Measurements from ENCODE around the gene SUMF1.

Gene SUMF1

DNA sequence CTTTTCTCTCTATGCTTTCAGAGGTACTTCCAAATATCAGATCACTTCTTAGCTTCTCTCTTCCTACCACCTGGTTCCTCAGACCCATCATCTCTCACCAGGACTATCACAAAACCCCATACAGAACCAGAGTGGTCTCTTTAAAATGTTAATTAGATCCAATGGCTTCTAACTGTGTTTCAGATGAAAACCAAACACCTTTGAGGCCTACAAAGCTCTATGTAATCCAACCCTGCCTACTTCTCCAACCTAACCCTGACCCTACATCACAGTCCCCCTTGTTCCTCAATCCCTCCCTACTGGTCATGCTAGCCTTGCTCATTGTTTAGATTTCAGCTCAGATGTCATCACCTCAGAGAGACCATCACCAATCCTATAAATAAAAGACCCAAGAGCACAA is 34.8 kb downstream of the SUMF1 start:
- no peaks in the 10 kb centered on the region for H3K79me2 ChIP-seq (ENCODE audit: insufficient read depth, low read length)
- no peaks in the 10 kb centered on the region for H3K36me3 ChIP-seq (ENCODE audit: insufficient read depth, low read length)
- H3F3A ChIP-seq (ENCODE audit: insufficient read depth, low read length) = no peaks in the 10 kb centered on the region
- H3K27me3 ChIP-seq (ENCODE audit: insufficient read depth, low read length) = no peaks in the 10 kb centered on the region
- H3K27ac ChIP-seq (ENCODE audit: low read depth, low read length, poor library complexity, severe bottlenecking) = no peak overlapping the region
- no peak overlapping the region for H2AFZ ChIP-seq (ENCODE audit: low read length)
- no peak overlapping the region for H3K4me2 ChIP-seq (ENCODE audit: low read length)
- no peaks in the 10 kb centered on the region for H4K20me1 ChIP-seq (ENCODE audit: insufficient read depth, low read length)
- TF ChIP-seq EZH2 (IDR thresholded peaks at IDR 0.05; ENCODE audit: borderline replicate concordance, low read length) = no peak
- TF ChIP-seq, protein P1, sequence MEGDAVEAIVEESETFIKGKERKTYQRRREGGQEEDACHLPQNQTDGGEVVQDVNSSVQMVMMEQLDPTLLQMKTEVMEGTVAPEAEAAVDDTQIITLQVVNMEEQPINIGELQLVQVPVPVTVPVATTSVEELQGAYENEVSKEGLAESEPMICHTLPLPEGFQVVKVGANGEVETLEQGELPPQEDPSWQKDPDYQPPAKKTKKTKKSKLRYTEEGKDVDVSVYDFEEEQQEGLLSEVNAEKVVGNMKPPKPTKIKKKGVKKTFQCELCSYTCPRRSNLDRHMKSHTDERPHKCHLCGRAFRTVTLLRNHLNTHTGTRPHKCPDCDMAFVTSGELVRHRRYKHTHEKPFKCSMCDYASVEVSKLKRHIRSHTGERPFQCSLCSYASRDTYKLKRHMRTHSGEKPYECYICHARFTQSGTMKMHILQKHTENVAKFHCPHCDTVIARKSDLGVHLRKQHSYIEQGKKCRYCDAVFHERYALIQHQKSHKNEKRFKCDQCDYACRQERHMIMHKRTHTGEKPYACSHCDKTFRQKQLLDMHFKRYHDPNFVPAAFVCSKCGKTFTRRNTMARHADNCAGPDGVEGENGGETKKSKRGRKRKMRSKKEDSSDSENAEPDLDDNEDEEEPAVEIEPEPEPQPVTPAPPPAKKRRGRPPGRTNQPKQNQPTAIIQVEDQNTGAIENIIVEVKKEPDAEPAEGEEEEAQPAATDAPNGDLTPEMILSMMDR (IDR thresholded peaks at IDR 0.05; ENCODE audit: low read length) = no peak
- no peak overlapping the region for H3K4me3 ChIP-seq (ENCODE audit: low read depth, low read length, poor library complexity, severe bottlenecking)
- H3K4me1 ChIP-seq (ENCODE audit: insufficient read depth, low read length, severe bottlenecking) = no peaks in the 10 kb centered on the region
- H3K9me2 ChIP-seq (ENCODE audit: low read depth, low read length) = no peaks in the 10 kb centered on the region
- H3K9me3 ChIP-seq (ENCODE audit: low read length) = peaks cover 7% of the 10 kb centered on the region
- no peak overlapping the region for H3K9ac ChIP-seq (ENCODE audit: low read length)

DNA sequence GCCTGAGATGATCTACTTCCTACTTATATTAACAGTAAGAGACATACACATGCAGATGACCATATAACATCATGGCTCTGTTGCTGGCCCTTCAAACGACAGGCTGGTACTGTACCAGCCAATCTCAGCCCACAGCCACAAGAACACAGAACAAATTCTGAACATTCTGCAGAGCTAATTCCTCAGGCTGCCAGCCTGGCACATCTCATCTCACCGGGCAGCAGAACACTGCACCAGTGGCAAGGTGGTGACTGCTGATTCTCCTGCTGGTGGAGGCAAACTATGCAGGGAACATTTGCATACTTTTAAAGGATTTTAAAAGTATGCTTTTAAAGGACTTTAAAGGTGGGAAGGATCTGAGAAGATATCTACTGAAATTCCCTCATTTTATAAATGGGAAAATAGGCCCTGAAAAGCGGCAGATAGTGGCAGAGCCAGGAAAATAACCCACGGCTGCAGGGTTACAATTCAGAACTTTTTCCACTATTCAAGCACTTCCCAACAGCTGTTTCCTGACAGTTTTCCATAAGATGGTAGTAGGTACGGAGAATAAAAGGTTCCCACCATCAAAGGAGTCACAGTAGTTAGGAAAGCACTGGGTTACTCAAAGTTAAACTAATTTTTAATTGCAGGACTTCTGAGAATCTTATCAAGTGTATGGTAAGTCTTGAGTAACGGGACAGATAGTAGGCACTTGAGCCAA is 37.3 kb downstream of the SUMF1 start:
- Histone ChIP-seq H3K27ac (ENCODE audit: low read depth, low read length, poor library complexity, severe bottlenecking) (no peak overlapping the region), H3K9ac (ENCODE audit: low read length) (no peak overlapping the region), H3K27me3 (ENCODE audit: insufficient read depth, low read length) (no peaks in the 10 kb centered on the region), H3K4me2 (ENCODE audit: low read length) (no peak overlapping the region), H2AFZ (ENCODE audit: low read length) (no peak overlapping the region), H3F3A (ENCODE audit: insufficient read depth, low read length) (no peaks in the 10 kb centered on the region), H4K20me1 (ENCODE audit: insufficient read depth, low read length) (no peaks in the 10 kb centered on the region), H3K4me1 (ENCODE audit: insufficient read depth, low read length, severe bottlenecking) (no peaks in the 10 kb centered on the region), H3K9me3 (ENCODE audit: low read length) (peaks cover 7% of the 10 kb centered on the region), H3K36me3 (ENCODE audit: insufficient read depth, low read length) (no peaks in the 10 kb centered on the region), H3K79me2 (ENCODE audit: insufficient read depth, low read length) (no peaks in the 10 kb centered on the region), H3K4me3 (ENCODE audit: low read depth, low read length, poor library complexity, severe bottlenecking) (no peak overlapping the region), H3K9me2 (ENCODE audit: low read depth, low read length) (no peaks in the 10 kb centered on the region)
- no peak for TF ChIP-seq EZH2 (IDR thresholded peaks at IDR 0.05; ENCODE audit: borderline replicate concordance, low read length)
- TF ChIP-seq, protein P1 (IDR thresholded peaks at IDR 0.05; ENCODE audit: low read length) = no peak

DNA sequence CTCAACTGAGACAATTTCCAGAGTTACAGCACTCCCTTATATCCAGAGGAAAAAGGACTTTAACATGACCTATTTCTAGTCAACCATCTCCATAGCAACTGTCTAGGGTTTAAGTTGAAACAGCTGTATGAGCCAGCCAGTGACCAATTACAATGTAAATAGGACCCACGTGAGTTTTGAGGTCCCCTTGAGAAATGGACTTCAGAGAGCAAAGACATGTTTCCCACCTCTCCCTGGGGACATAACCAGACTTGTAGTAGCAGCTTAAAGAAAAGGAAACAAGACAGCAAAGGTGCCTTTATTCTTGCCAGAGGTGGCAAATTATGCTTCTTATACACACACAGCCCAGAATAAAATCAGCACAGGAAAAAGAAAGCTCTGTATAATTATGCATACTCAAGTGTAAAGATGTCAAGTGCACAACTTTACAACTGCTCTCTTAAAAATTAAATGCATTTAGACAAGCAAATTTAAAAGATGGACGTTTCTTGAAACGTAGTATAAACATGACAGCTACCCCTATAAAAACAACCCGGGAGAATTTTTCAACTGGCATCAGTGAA is 40.2 kb downstream of the SUMF1 start:
- H3F3A ChIP-seq (ENCODE audit: insufficient read depth, low read length) = no peaks in the 10 kb centered on the region
- H3K9me2 ChIP-seq (ENCODE audit: low read depth, low read length) = no peaks in the 10 kb centered on the region
- H3K4me1 ChIP-seq (ENCODE audit: insufficient read depth, low read length, severe bottlenecking) = no peaks in the 10 kb centered on the region
- no peak overlapping the region for H3K4me2 ChIP-seq (ENCODE audit: low read length)
- H4K20me1 ChIP-seq (ENCODE audit: insufficient read depth, low read length) = no peaks in the 10 kb centered on the region
- no peak overlapping the region for H3K4me3 ChIP-seq (ENCODE audit: low read depth, low read length, poor library complexity, severe bottlenecking)
- H3K79me2 ChIP-seq (ENCODE audit: insufficient read depth, low read length) = no peaks in the 10 kb centered on the region
- H3K36me3 ChIP-seq (ENCODE audit: insufficient read depth, low read length) = no peaks in the 10 kb centered on the region
- peaks cover 6% of the 10 kb centered on the region for H3K9me3 ChIP-seq (ENCODE audit: low read length)
- H3K9ac ChIP-seq (ENCODE audit: low read length) = no peak overlapping the region
- TF ChIP-seq, protein P1 (IDR thresholded peaks at IDR 0.05; ENCODE audit: low read length) = no peak
- H3K27me3 ChIP-seq (ENCODE audit: insufficient read depth, low read length) = no peaks in the 10 kb centered on the region
- H2AFZ ChIP-seq (ENCODE audit: low read length) = no peak overlapping the region
- H3K27ac ChIP-seq (ENCODE audit: low read depth, low read length, poor library complexity, severe bottlenecking) = no peak overlapping the region

Measured in OCI-LY1 (cell line).